ENCODE results near the gene SHROOM2.

- TF ChIP-seq ZBTB33 (IDR thresholded peaks at IDR 0.05; ENCODE audit: extremely low read depth, insufficient replicate concordance, low read length) (no peak), CTCF (IDR thresholded peaks at IDR 0.05 in 2 of 3, conservative IDR thresholded peaks at IDR 0.05 in 1 of 3; ENCODE audit: borderline replicate concordance in 1 of 3, insufficient read depth in 1 of 3, low read depth in 2 of 3, low read length in 2 of 3) (no peak), RAD21 (IDR thresholded peaks at IDR 0.05; ENCODE audit: low read depth) (no peak), REST (IDR thresholded peaks at IDR 0.05; ENCODE audit: low read depth) (no peak), POLR2AphosphoS5 (IDR thresholded peaks at IDR 0.05; ENCODE audit: low read depth, low read length) (no peak), YY1 (IDR thresholded peaks at IDR 0.05; ENCODE audit: extremely low read depth, insufficient replicate concordance, low read depth, low read length) (no peak), SRF (IDR thresholded peaks at IDR 0.05; ENCODE audit: low read depth) (no peak), EZH2phosphoT487 (IDR thresholded peaks at IDR 0.05; ENCODE audit: borderline replicate concordance) (no peak), POLR2A (IDR thresholded peaks at IDR 0.05; ENCODE audit: borderline replicate concordance, extremely low read depth, insufficient read depth, insufficient read length) (no peak), ZNF274 (IDR thresholded peaks at IDR 0.05; ENCODE audit: low read depth, low read length) (no peak), MAX (IDR thresholded peaks at IDR 0.05) (no peak), SIN3A (IDR thresholded peaks at IDR 0.05; ENCODE audit: low read depth) (no peak)
Measured at GRCh38 chrX:9917861-9918260, 131.6 kb downstream of the SHROOM2 start.

All from HCT116 (cell line).